CD14-positive monocyte (primary cell): Measurements from ENCODE around the gene NTM. TPM values are rescaled to one million over a fixed set of nuclear protein-coding genes. Genes with fewer than 3 reads are reported as not detected.

Source experiments
- DNase-seq, 3 donors: peaks; one replicate each; pipeline ENCODE4 v3.0.0-alpha.2; 2011 to 2022
- H2AFZ ChIP-seq: 2 replicates; pipeline ENCODE4 v1.6.0; 2012; ENCODE audit warnings: mild to moderate bottlenecking, low read depth, low read length, inconsistent platforms; ENCODE audit not compliant: insufficient read depth, poor library complexity, severe bottlenecking
- H3K27ac ChIP-seq, 2 donors: 1 replicate in 1 of 2; 2 replicates in 1 of 2; pipeline ENCODE4 v1.5.1; 2012 to 2013; ENCODE audit warnings: low read length in 2 of 2, control low read depth in 1 of 2, inconsistent platforms in 1 of 2, low read depth in 1 of 2, mild to moderate bottlenecking in 1 of 2
- H3K27me3 ChIP-seq, 2 donors: one replicate each; pipeline versions ENCODE4 v1.6.0 to v1.6.1; 2011 to 2013; ENCODE audit warnings: low read length in 2 of 2; ENCODE audit not compliant: control insufficient read depth in 2 of 2, insufficient read depth in 2 of 2
- H3K36me3 ChIP-seq, 2 donors: replicated peaks in 1 of 2; 1 replicate in 1 of 2; 2 replicates in 1 of 2; pipeline versions ENCODE4 v1.5.1 to v1.6.1; 2012 to 2013; ENCODE audit warnings: low read length in 2 of 2, control low read depth in 1 of 2, inconsistent platforms in 1 of 2, mild to moderate bottlenecking in 1 of 2; ENCODE audit not compliant: insufficient read depth in 2 of 2, control insufficient read depth in 1 of 2
- H3K4me1 ChIP-seq, 2 donors: 1 replicate in 1 of 2; 2 replicates in 1 of 2; pipeline versions ENCODE4 v1.5.1 to v1.6.1; 2012 to 2013; ENCODE audit warnings: low read length in 2 of 2, control low read depth in 1 of 2, inconsistent platforms in 1 of 2, mild to moderate bottlenecking in 1 of 2, moderate library complexity in 1 of 2; ENCODE audit not compliant: insufficient read depth in 2 of 2, control insufficient read depth in 1 of 2
- H3K4me2 ChIP-seq: replicated peaks from 2 replicates; pipeline ENCODE3; 2012; ENCODE audit warnings: low read length, moderate library complexity, mild to moderate bottlenecking; ENCODE audit not compliant: poor library complexity, severe bottlenecking; ENCODE audit errors: extremely low read depth
- H3K4me3 ChIP-seq, 3 experiments: fragments of 200-600 bp in 1 of 3; sonication (generic) in 1 of 3; replicated peaks in 1 of 3; 1 replicate in 2 of 3; 2 replicates in 1 of 3; pipeline ENCODE4 v1.5.1; 2011 to 2013; ENCODE audit warnings: low read length in 3 of 3, mild to moderate bottlenecking in 3 of 3, control low read depth in 2 of 3, low read depth in 2 of 3, inconsistent platforms in 1 of 3, moderate library complexity in 1 of 3
- H3K79me2 ChIP-seq: 2 replicates; pipeline ENCODE4 v1.6.0; 2012; ENCODE audit warnings: mild to moderate bottlenecking, control low read depth, inconsistent platforms, low read length, moderate library complexity; ENCODE audit not compliant: insufficient read depth
- H3K9ac ChIP-seq: 2 replicates; pipeline ENCODE4 v1.6.0; 2017; ENCODE audit warnings: low read length, mild to moderate bottlenecking; ENCODE audit not compliant: insufficient read depth, poor library complexity, severe bottlenecking
- H3K9me3 ChIP-seq, 2 donors: replicated peaks in 1 of 2; 1 replicate in 1 of 2; 2 replicates in 1 of 2; pipeline versions ENCODE4 v1.5.1 to v1.6.1; 2012 to 2013; ENCODE audit warnings: low read length in 2 of 2, control low read depth in 1 of 2; ENCODE audit not compliant: control insufficient read depth in 1 of 2, insufficient read depth in 1 of 2
- H4K20me1 ChIP-seq: 2 replicates; pipeline ENCODE4 v1.6.0; 2012; ENCODE audit warnings: mild to moderate bottlenecking, low read length, control low read depth, moderate library complexity; ENCODE audit not compliant: insufficient read depth
- H3K27ac Mint-ChIP-seq, 7 donors: one replicate each; pipeline ENCODE4 v1.8.0; 2020; ENCODE audit warnings: mild to moderate bottlenecking in 7 of 7, mixed read lengths in 7 of 7, moderate library complexity in 6 of 7, inconsistent platforms in 2 of 7
- H3K27me3 Mint-ChIP-seq, 3 donors: one replicate each; pipeline ENCODE4 v1.8.0; 2021 to 2022; ENCODE audit warnings: low read depth in 3 of 3, mild to moderate bottlenecking in 3 of 3, mixed read lengths in 3 of 3, moderate library complexity in 3 of 3, inconsistent platforms in 1 of 3
- H3K36me3 Mint-ChIP-seq, 2 donors: one replicate each; pipeline ENCODE4 v1.8.0; 2020; ENCODE audit warnings: mixed read lengths in 2 of 2, inconsistent platforms in 1 of 2, mild to moderate bottlenecking in 1 of 2
- H3K4me1 Mint-ChIP-seq: one replicate; pipeline ENCODE4 v1.8.0; 2020; ENCODE audit warnings: mild to moderate bottlenecking, mixed read lengths
- H3K4me3 Mint-ChIP-seq, 2 donors: one replicate each; pipeline ENCODE4 v1.8.0; 2020; ENCODE audit warnings: mild to moderate bottlenecking in 2 of 2, mixed read lengths in 2 of 2, moderate library complexity in 1 of 2
- H3K9me3 Mint-ChIP-seq, 7 donors: one replicate each; pipeline ENCODE4 v1.8.0; 2020 to 2022; ENCODE audit warnings: mixed read lengths in 7 of 7, mild to moderate bottlenecking in 6 of 7, moderate library complexity in 6 of 7, inconsistent platforms in 2 of 7
- CTCF ChIP-seq: fragments of 200-600 bp; IDR thresholded peaks from one replicate; pipeline ENCODE4 v1.8.0; 2022; ENCODE audit warnings: antibody characterized with exemption, mild to moderate bottlenecking
- WGBS: methylation state at CpG from one replicate; pipeline ENCODE4 v1.1.5; 2013; ENCODE audit warnings: missing lambda C conversion rate; ENCODE audit not compliant: insufficient coverage; 5-methylcytosine and 5-hydroxymethylcytosine counted together
- intact Hi-C, 2 donors: fragments of 100-400 bp; cut with micrococcal nuclease; formaldehyde crosslinking; loops; one replicate each; pipeline versions ENCODE4 v1.15.0 to v1.15.1; 2023
- polyA plus RNA-seq, 3 donors: library from polyadenylated mRNA; depleted of rRNA in 1 of 3; unstranded in 2 of 3; stranded (reverse) in 1 of 3; fragments of 300-500 nt in 2 of 3; fragments of >200 nt in 1 of 3; fragmentation: Illumina TruSeq in 2 of 3; gene quantifications; 1 replicate in 2 of 3; 2 replicates in 1 of 3; pipeline ENCODE4 v1.2.3, GENCODE V29; 2012 to 2021

Gene NTM
- polyA plus RNA-seq, 3 donors, result not detected

GRCh38 chr11:131656179-131656838 lies 285.9 kb downstream of the NTM start:
- TF ChIP-seq CTCF, result no peak
- Mint-ChIP-seq H3K36me3 (no peaks in the 10 kb centered on the region), H3K4me1 (peaks cover 7% of the 10 kb centered on the region), H3K27ac (no peak overlapping the region), H3K9me3 (peaks cover 0 to 2% (median 0%) of the 10 kb centered on the region in 7 donors), H3K4me3 (no peak overlapping the region), H3K27me3 (peaks cover 7 to 21% (median 11%) of the 10 kb centered on the region in 3 donors)
- H4K20me1 ChIP-seq, result no peaks in the 10 kb centered on the region
- H3K9me3 ChIP-seq, result no peaks in the 10 kb centered on the region
- no peaks in the 10 kb centered on the region for H3K36me3 ChIP-seq
- H3K4me3 ChIP-seq, result no peak overlapping the region
- peaks cover 0 to 7% of the 10 kb centered on the region in 2 donors for H3K27me3 ChIP-seq
- DNase-seq, result no peak
- WGBS, result 53% methylated on average over 3 of the region's 9 CpGs
- intact Hi-C loops, result no loop called here
- H3K4me2 ChIP-seq, result no peak overlapping the region
- H3K79me2 ChIP-seq, result no peaks in the 10 kb centered on the region
- H3K4me1 ChIP-seq, result no peaks in the 10 kb centered on the region
- H3K9ac ChIP-seq, result no peak overlapping the region
- no peak overlapping the region for H2AFZ ChIP-seq
- H3K27ac ChIP-seq, result no peak overlapping the region

GRCh38 chr11:131656839-131657211 lies 286.4 kb downstream of the NTM start:
- no peaks in the 10 kb centered on the region for H3K79me2 ChIP-seq
- Mint-ChIP-seq H3K27me3 (peaks cover 7 to 21% (median 13%) of the 10 kb centered on the region in 3 donors), H3K36me3 (no peaks in the 10 kb centered on the region)

More at GRCh38 chr11:131656839-131657211, 286.4 kb downstream of the NTM start:
- H2AFZ ChIP-seq, result no peak overlapping the region
- no peak overlapping the region for H3K4me3 ChIP-seq
- no peak overlapping the region for H3K27ac Mint-ChIP-seq
- H3K36me3 ChIP-seq, result no peaks in the 10 kb centered on the region
- peaks cover 0 to 2% (median 0%) of the 10 kb centered on the region in 7 donors for H3K9me3 Mint-ChIP-seq
- intact Hi-C loops, result no loop called here
- H3K9ac ChIP-seq, result no peak overlapping the region
- 49% methylated on average over 9 of the region's 9 CpGs for WGBS
- H3K4me3 Mint-ChIP-seq, result no peak overlapping the region
- no peak for DNase-seq
- H4K20me1 ChIP-seq, result no peaks in the 10 kb centered on the region
- no peak for TF ChIP-seq CTCF
- H3K4me1 Mint-ChIP-seq, result peaks cover 7% of the 10 kb centered on the region
- no peaks in the 10 kb centered on the region for H3K9me3 ChIP-seq
- no peaks in the 10 kb centered on the region for H3K4me1 ChIP-seq
- H3K4me2 ChIP-seq, result no peak overlapping the region
- no peak overlapping the region for H3K27ac ChIP-seq
- H3K27me3 ChIP-seq, result peaks cover 0 to 7% of the 10 kb centered on the region in 2 donors
